ENCODE results near the gene GSTO1. TPM values are rescaled to one million over a fixed set of nuclear protein-coding genes. Genes with fewer than 3 reads are reported as not detected.

The GSTO1 gene
- polyA plus RNA-seq, 1 donor from 2014 or later, result 3.5 TPM

DNA sequence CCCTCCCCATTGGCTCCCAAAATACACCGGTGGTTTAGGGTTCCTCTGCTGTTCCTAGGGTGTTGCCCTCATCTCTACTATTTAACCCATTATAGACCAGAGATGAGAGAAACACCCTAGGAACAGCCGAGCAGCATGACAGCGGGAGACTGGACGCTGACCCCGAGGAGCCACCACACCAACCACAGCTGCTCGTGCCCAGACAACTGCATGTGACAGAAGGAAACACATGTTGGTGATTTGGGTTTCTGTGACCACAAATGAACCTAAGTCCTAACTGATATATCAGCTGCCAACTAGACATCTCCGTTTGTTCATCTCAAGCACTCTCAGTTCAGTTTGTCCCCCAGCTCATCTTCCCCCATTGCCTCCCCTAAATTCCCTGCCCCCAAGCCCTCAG, 35.9 kb upstream of the GSTO1 start:
- no peak overlapping the region for H2AFZ ChIP-seq (ENCODE audit: low read depth, low read length)
- H3F3A ChIP-seq (ENCODE audit: insufficient read depth, low read length, poor library complexity, severe bottlenecking), result no peaks in the 10 kb centered on the region
- H4K20me1 ChIP-seq (ENCODE audit: insufficient read depth), result no peaks in the 10 kb centered on the region
- no peaks in the 10 kb centered on the region for H3K27me3 ChIP-seq (ENCODE audit: insufficient read depth, low read depth, low read length)
- no peaks in the 10 kb centered on the region for H3K79me2 ChIP-seq (replicated peaks; ENCODE audit: insufficient read depth, low read length)
- no peaks in the 10 kb centered on the region for H3K36me3 ChIP-seq (ENCODE audit: insufficient read depth, low read length)
- TF ChIP-seq, protein P1, sequence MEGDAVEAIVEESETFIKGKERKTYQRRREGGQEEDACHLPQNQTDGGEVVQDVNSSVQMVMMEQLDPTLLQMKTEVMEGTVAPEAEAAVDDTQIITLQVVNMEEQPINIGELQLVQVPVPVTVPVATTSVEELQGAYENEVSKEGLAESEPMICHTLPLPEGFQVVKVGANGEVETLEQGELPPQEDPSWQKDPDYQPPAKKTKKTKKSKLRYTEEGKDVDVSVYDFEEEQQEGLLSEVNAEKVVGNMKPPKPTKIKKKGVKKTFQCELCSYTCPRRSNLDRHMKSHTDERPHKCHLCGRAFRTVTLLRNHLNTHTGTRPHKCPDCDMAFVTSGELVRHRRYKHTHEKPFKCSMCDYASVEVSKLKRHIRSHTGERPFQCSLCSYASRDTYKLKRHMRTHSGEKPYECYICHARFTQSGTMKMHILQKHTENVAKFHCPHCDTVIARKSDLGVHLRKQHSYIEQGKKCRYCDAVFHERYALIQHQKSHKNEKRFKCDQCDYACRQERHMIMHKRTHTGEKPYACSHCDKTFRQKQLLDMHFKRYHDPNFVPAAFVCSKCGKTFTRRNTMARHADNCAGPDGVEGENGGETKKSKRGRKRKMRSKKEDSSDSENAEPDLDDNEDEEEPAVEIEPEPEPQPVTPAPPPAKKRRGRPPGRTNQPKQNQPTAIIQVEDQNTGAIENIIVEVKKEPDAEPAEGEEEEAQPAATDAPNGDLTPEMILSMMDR (IDR thresholded peaks at IDR 0.05; ENCODE audit: poor library complexity, severe bottlenecking), result no peak
- TF ChIP-seq RAD21 (conservative IDR thresholded peaks at IDR 0.05) (no peak), TAF1 (IDR thresholded peaks at IDR 0.05; ENCODE audit: low read depth) (no peak), EP300 (conservative IDR thresholded peaks at IDR 0.05; ENCODE audit: poor library complexity, severe bottlenecking) (no peak)
- H3K4me2 ChIP-seq (ENCODE audit: low read length), result no peak overlapping the region
- H3K9me3 ChIP-seq (ENCODE audit: low read length), result no peaks in the 10 kb centered on the region
- H3K27ac ChIP-seq (ENCODE audit: low read length), result no peak overlapping the region
- H3K4me3 ChIP-seq (ENCODE audit: low read length), result no peak overlapping the region
- no peaks in the 10 kb centered on the region for H3K9me2 ChIP-seq (ENCODE audit: insufficient read depth, low read length)
- no peak overlapping the region for H3K9ac ChIP-seq (ENCODE audit: low read length)

DNA sequence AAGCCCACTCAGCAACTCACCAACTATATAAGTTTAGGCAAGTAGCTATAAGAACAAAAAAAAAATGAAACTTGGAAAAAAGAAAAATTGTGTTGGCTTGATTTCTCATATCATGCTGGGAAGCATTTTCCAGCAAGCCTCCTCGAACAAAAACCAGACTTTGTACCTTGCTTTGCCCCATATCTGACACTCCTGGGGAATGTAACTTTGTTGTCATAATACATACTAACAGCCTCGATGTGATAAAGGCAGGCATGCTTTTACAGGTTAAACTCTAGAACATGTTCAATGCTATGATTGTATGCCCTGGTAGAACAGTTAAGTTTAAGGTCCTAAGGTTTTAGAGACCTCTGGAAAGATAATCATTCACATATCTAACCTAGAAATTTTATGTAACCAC, 34.2 kb upstream of the GSTO1 start:
- Histone ChIP-seq H3K27ac (ENCODE audit: low read length) (no peak overlapping the region), H3K4me2 (ENCODE audit: low read length) (no peak overlapping the region), H3K9ac (ENCODE audit: low read length) (no peak overlapping the region), H3K79me2 (replicated peaks; ENCODE audit: insufficient read depth, low read length) (no peaks in the 10 kb centered on the region), H4K20me1 (ENCODE audit: insufficient read depth) (no peaks in the 10 kb centered on the region), H3K9me3 (ENCODE audit: low read length) (no peaks in the 10 kb centered on the region), H2AFZ (ENCODE audit: low read depth, low read length) (no peak overlapping the region), H3K27me3 (ENCODE audit: insufficient read depth, low read depth, low read length) (no peaks in the 10 kb centered on the region), H3K36me3 (ENCODE audit: insufficient read depth, low read length) (no peaks in the 10 kb centered on the region), H3F3A (ENCODE audit: insufficient read depth, low read length, poor library complexity, severe bottlenecking) (no peaks in the 10 kb centered on the region), H3K9me2 (ENCODE audit: insufficient read depth, low read length) (no peaks in the 10 kb centered on the region), H3K4me3 (ENCODE audit: low read length) (no peak overlapping the region)
- TF ChIP-seq, protein P2, sequence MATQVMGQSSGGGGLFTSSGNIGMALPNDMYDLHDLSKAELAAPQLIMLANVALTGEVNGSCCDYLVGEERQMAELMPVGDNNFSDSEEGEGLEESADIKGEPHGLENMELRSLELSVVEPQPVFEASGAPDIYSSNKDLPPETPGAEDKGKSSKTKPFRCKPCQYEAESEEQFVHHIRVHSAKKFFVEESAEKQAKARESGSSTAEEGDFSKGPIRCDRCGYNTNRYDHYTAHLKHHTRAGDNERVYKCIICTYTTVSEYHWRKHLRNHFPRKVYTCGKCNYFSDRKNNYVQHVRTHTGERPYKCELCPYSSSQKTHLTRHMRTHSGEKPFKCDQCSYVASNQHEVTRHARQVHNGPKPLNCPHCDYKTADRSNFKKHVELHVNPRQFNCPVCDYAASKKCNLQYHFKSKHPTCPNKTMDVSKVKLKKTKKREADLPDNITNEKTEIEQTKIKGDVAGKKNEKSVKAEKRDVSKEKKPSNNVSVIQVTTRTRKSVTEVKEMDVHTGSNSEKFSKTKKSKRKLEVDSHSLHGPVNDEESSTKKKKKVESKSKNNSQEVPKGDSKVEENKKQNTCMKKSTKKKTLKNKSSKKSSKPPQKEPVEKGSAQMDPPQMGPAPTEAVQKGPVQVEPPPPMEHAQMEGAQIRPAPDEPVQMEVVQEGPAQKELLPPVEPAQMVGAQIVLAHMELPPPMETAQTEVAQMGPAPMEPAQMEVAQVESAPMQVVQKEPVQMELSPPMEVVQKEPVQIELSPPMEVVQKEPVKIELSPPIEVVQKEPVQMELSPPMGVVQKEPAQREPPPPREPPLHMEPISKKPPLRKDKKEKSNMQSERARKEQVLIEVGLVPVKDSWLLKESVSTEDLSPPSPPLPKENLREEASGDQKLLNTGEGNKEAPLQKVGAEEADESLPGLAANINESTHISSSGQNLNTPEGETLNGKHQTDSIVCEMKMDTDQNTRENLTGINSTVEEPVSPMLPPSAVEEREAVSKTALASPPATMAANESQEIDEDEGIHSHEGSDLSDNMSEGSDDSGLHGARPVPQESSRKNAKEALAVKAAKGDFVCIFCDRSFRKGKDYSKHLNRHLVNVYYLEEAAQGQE (IDR thresholded peaks at IDR 0.05; ENCODE audit: borderline replicate concordance), result no peak
- no peak for TF ChIP-seq EP300 (conservative IDR thresholded peaks at IDR 0.05; ENCODE audit: poor library complexity, severe bottlenecking)
- TF ChIP-seq TAF1 (IDR thresholded peaks at IDR 0.05; ENCODE audit: low read depth), result no peak
- TF ChIP-seq RAD21 (conservative IDR thresholded peaks at IDR 0.05), result no peak
- no peak for TF ChIP-seq POLR2AphosphoS5 (IDR thresholded peaks at IDR 0.05)

DNA sequence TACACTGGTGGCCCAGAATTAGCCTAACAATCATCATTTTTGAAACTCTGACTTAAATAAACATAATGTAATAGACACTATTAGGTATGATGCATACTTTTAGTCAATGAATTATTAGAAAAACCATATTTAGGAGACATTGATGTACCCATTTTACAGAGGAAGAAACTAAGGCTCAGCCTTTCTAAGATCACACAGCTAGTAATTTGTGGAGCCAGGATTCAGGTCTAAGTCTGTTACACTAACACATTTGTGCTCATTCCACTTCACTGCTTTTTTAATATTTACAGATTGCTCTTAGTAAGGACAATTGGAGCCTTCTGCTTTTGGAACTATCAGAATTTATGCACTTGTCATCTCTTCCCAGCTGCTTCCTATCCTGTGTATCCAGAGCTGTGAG, 31.4 kb upstream of the GSTO1 start:
- Histone ChIP-seq H4K20me1 (ENCODE audit: insufficient read depth) (no peaks in the 10 kb centered on the region), H3K4me2 (ENCODE audit: low read length) (no peak overlapping the region), H2AFZ (ENCODE audit: low read depth, low read length) (no peak overlapping the region), H3K9me3 (ENCODE audit: low read length) (no peaks in the 10 kb centered on the region), H3K27me3 (ENCODE audit: insufficient read depth, low read depth, low read length) (no peaks in the 10 kb centered on the region), H3K4me3 (ENCODE audit: low read length) (no peak overlapping the region), H3F3A (ENCODE audit: insufficient read depth, low read length, poor library complexity, severe bottlenecking) (no peaks in the 10 kb centered on the region), H3K9ac (ENCODE audit: low read length) (no peak overlapping the region), H3K9me2 (ENCODE audit: insufficient read depth, low read length) (no peaks in the 10 kb centered on the region), H3K27ac (ENCODE audit: low read length) (no peak overlapping the region), H3K36me3 (ENCODE audit: insufficient read depth, low read length) (no peaks in the 10 kb centered on the region), H3K79me2 (replicated peaks; ENCODE audit: insufficient read depth, low read length) (no peaks in the 10 kb centered on the region)
- TF ChIP-seq MXI1 (conservative IDR thresholded peaks at IDR 0.05; ENCODE audit: poor library complexity, severe bottlenecking), result no peak
- no peak for TF ChIP-seq EP300 (conservative IDR thresholded peaks at IDR 0.05; ENCODE audit: poor library complexity, severe bottlenecking)
- no peak for TF ChIP-seq EZH2 (IDR thresholded peaks at IDR 0.05; ENCODE audit: borderline replicate concordance, insufficient read depth, low read length, poor library complexity, severe bottlenecking)
- no peak for TF ChIP-seq RAD21 (conservative IDR thresholded peaks at IDR 0.05)
- TF ChIP-seq, protein P2 (IDR thresholded peaks at IDR 0.05; ENCODE audit: borderline replicate concordance), result no peak
- no peak for TF ChIP-seq TAF1 (IDR thresholded peaks at IDR 0.05; ENCODE audit: low read depth)
- TF ChIP-seq POLR2AphosphoS5 (IDR thresholded peaks at IDR 0.05), result no peak
- TF ChIP-seq, protein P1 (IDR thresholded peaks at IDR 0.05; ENCODE audit: poor library complexity, severe bottlenecking), result no peak
- TF ChIP-seq SMC3 (conservative IDR thresholded peaks at IDR 0.05; ENCODE audit: poor library complexity), result no peak

All from neural cell (in vitro differentiated cells).